ENCODE results near the gene LRRC58. TPM values are rescaled to one million over a fixed set of nuclear protein-coding genes. Genes with fewer than 3 reads are reported as not detected.

Gene LRRC58
- total and polyA plus RNA-seq, 2 donors (not counting 3 experiments of a cell fraction or from before 2014, with no cell fraction given): 3.7 to 11.9 TPM

DNA sequence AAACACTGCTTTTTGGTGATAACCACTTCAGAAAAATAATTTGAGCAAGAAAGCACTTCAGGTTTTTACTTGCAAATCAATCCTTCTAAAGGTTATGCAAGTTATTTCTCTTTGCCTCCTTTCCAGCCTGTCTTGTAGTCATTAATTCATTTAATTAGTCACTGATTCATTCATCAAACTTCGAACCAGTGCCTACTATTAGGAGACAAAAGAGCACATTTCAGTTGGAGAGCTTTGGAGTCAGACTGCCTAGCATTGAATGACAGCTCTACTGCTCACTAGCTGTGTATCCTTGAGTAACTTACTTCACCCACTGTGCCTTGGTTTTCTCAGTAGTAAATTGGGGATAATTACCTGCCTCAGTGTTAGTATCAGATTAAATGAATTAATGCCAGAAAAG is 14.9 kb upstream of the LRRC58 start:
- no peaks in the 10 kb centered on the region for H4K20me1 ChIP-seq (replicated peaks; ENCODE audit: control insufficient read depth, extremely low read depth, insufficient read depth, low read length)
- H3K4me2 ChIP-seq (ENCODE audit: insufficient read depth, low read length): no peak overlapping the region
- no peaks in the 10 kb centered on the region for H3K4me1 ChIP-seq (ENCODE audit: control insufficient read depth, extremely low read depth, insufficient read depth, low read length)
- CTCF ChIA-PET: no interaction called here
- dilution Hi-C loops (cut with MboI; ENCODE audit: extremely low pct_ligation_motif_present, low sequenced_read_pairs): no loop called here
- H3K9me3 ChIP-seq (replicated peaks; ENCODE audit: control insufficient read depth, insufficient read depth, low read length): no peaks in the 10 kb centered on the region
- no peaks in the 10 kb centered on the region for H3K9me1 ChIP-seq (replicated peaks; ENCODE audit: control insufficient read depth, extremely low read depth, insufficient read depth, low read length)
- DNase-seq (ENCODE audit: low read depth, low spot score) (no peak), FAIRE-seq (no peak)
- intact Hi-C loops (cut with micrococcal nuclease): no loop called here
- POLR2A ChIA-PET: no interaction called here
- no peaks in the 10 kb centered on the region for H3K36me3 ChIP-seq (ENCODE audit: control insufficient read depth in 2 of 2, extremely low read depth in 1 of 2, insufficient read depth in 2 of 2, low read length in 2 of 2)
- H2AFZ ChIP-seq (ENCODE audit: low read depth, low read length): no peak overlapping the region
- no peak overlapping the region for H3K27ac ChIP-seq (ENCODE audit: insufficient read depth, low read depth, low read length)
- peaks cover 20 to 45% of the 10 kb centered on the region in 2 experiments for H3K27me3 ChIP-seq (ENCODE audit: control insufficient read depth in 2 of 2, insufficient read depth in 2 of 2, low read length in 2 of 2)
- no peak overlapping the region for H3K9ac ChIP-seq (replicated peaks; ENCODE audit: extremely low read depth, insufficient read depth, low read length)
- BruUV-seq (replicated peaks): no TSS peak
- no peak overlapping the region for H3K4me3 ChIP-seq (replicated peaks in 1 of 3; ENCODE audit: insufficient read depth in 1 of 3, low read depth in 1 of 3, low read length in 3 of 3)
- no peaks in the 10 kb centered on the region for H3K79me2 ChIP-seq (ENCODE audit: control insufficient read depth, insufficient read depth, low read length)
- TF ChIP-seq, protein P1, sequence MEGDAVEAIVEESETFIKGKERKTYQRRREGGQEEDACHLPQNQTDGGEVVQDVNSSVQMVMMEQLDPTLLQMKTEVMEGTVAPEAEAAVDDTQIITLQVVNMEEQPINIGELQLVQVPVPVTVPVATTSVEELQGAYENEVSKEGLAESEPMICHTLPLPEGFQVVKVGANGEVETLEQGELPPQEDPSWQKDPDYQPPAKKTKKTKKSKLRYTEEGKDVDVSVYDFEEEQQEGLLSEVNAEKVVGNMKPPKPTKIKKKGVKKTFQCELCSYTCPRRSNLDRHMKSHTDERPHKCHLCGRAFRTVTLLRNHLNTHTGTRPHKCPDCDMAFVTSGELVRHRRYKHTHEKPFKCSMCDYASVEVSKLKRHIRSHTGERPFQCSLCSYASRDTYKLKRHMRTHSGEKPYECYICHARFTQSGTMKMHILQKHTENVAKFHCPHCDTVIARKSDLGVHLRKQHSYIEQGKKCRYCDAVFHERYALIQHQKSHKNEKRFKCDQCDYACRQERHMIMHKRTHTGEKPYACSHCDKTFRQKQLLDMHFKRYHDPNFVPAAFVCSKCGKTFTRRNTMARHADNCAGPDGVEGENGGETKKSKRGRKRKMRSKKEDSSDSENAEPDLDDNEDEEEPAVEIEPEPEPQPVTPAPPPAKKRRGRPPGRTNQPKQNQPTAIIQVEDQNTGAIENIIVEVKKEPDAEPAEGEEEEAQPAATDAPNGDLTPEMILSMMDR (IDR thresholded peaks at IDR 0.05; ENCODE audit: extremely low read depth in 1 of 2, insufficient read depth in 1 of 2, low read depth in 1 of 2, low read length in 2 of 2): no peak
- TF ChIP-seq GATA2 (IDR thresholded peaks at IDR 0.05; ENCODE audit: insufficient read depth, insufficient read length, low read depth, low read length) (no peak), FOS (IDR thresholded peaks at IDR 0.05; ENCODE audit: borderline replicate concordance, insufficient read depth, low read length) (no peak), POLR2AphosphoS5 (IDR thresholded peaks at IDR 0.05; ENCODE audit: insufficient read depth, low read depth, low read length) (no peak)

DNA sequence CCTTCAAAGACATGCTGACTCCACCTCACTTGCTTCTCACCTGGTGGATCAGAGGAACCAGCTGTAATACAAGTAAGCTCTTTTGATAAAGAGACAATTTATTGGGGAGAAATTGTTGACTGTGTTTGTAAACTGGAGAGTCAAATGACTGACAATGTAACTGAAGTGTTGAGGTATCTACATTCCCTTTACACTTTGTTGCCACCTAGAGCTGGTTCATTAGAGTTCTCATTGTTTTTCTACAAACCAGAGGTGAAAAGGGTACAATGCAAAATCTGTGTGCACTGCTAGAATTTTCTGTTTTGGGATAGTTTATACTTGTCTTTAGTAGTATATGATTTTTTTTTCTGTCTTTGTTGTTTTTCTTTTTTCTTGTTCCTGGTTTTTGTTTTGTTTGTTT is 8.7 kb upstream of the LRRC58 start:
- ChIA-PET POLR2A (no interaction called here), CTCF (interaction anchor here (1.1 to 1.9 kb wide), 3 partner anchors 9 to 113 kb away, joined by 4 to 8 read pairs (median 5); partner anchors contain the start of gene LRRC58)
- dilution Hi-C loops (cut with MboI; ENCODE audit: extremely low pct_ligation_motif_present, low sequenced_read_pairs): no loop called here
- intact Hi-C loops (cut with micrococcal nuclease): no loop called here
- H3K9me3 ChIP-seq (replicated peaks; ENCODE audit: control insufficient read depth, insufficient read depth, low read length): no peaks in the 10 kb centered on the region
- DNase-seq (ENCODE audit: low read depth, low spot score) (no peak), FAIRE-seq (peak; percentile 21)
- H4K20me1 ChIP-seq (replicated peaks; ENCODE audit: control insufficient read depth, extremely low read depth, insufficient read depth, low read length): no peaks in the 10 kb centered on the region
- no peak overlapping the region for H3K4me3 ChIP-seq (replicated peaks in 1 of 3; ENCODE audit: insufficient read depth in 1 of 3, low read depth in 1 of 3, low read length in 3 of 3)
- TF ChIP-seq, protein P1 (IDR thresholded peaks at IDR 0.05; ENCODE audit: extremely low read depth in 1 of 2, insufficient read depth in 1 of 2, low read depth in 1 of 2, low read length in 2 of 2): no peak
- TF ChIP-seq GATA2 (IDR thresholded peaks at IDR 0.05; ENCODE audit: insufficient read depth, insufficient read length, low read depth, low read length): no peak
- TF ChIP-seq JUN (IDR thresholded peaks at IDR 0.05; ENCODE audit: borderline replicate concordance, insufficient read depth, insufficient read length, low read depth): no peak
- TF ChIP-seq MYC (IDR thresholded peaks at IDR 0.05; ENCODE audit: low read depth, low read length): no peak
- TF ChIP-seq EZH2 (IDR thresholded peaks at IDR 0.05; ENCODE audit: borderline replicate concordance, low read depth, low read length, severe bottlenecking): no peak
- TF ChIP-seq FOS (IDR thresholded peaks at IDR 0.05; ENCODE audit: borderline replicate concordance, insufficient read depth, low read length): no peak
- TF ChIP-seq, protein P2, sequence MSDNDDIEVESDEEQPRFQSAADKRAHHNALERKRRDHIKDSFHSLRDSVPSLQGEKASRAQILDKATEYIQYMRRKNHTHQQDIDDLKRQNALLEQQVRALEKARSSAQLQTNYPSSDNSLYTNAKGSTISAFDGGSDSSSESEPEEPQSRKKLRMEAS (IDR thresholded peaks at IDR 0.05; ENCODE audit: insufficient read depth, insufficient read length): no peak
- TF ChIP-seq POLR2A (IDR thresholded peaks at IDR 0.05; ENCODE audit: low read depth, low read length): no peak
- TF ChIP-seq POLR2AphosphoS5 (IDR thresholded peaks at IDR 0.05; ENCODE audit: insufficient read depth, low read depth, low read length): no peak
- H3K79me2 ChIP-seq (ENCODE audit: control insufficient read depth, insufficient read depth, low read length): no peaks in the 10 kb centered on the region
- H3K9me1 ChIP-seq (replicated peaks; ENCODE audit: control insufficient read depth, extremely low read depth, insufficient read depth, low read length): no peaks in the 10 kb centered on the region
- no peak overlapping the region for H2AFZ ChIP-seq (ENCODE audit: low read depth, low read length)
- H3K4me1 ChIP-seq (ENCODE audit: control insufficient read depth, extremely low read depth, insufficient read depth, low read length): no peaks in the 10 kb centered on the region
- no peak overlapping the region for H3K4me2 ChIP-seq (ENCODE audit: insufficient read depth, low read length)
- BruUV-seq (replicated peaks): no TSS peak
- H3K27me3 ChIP-seq (ENCODE audit: control insufficient read depth in 2 of 2, insufficient read depth in 2 of 2, low read length in 2 of 2): peaks cover 14 to 38% of the 10 kb centered on the region in 2 experiments
- no peak overlapping the region for H3K27ac ChIP-seq (ENCODE audit: insufficient read depth, low read depth, low read length)
- H3K9ac ChIP-seq (replicated peaks; ENCODE audit: extremely low read depth, insufficient read depth, low read length): no peak overlapping the region
- H3K36me3 ChIP-seq (ENCODE audit: control insufficient read depth in 2 of 2, extremely low read depth in 1 of 2, insufficient read depth in 2 of 2, low read length in 2 of 2): no peaks in the 10 kb centered on the region
